Sigmoid colon (tissue), 7 donors: ENCODE results near the gene NFIC. TPM values are rescaled to one million over a fixed set of nuclear protein-coding genes. Genes with fewer than 3 reads are reported as not detected.

Experiments used
- DNase-seq: peaks from one replicate; pipeline ENCODE4 v3.0.0-alpha.2; 2019
- H3K27ac ChIP-seq, 4 donors: fragments of 200-600 bp; sonication (generic); one replicate each; pipeline ENCODE4 v1.5.1; 2016 to 2019; ENCODE audit warnings: mild to moderate bottlenecking in 1 of 4
- H3K27me3 ChIP-seq, 3 donors: fragments of 200-600 bp; sonication (generic); one replicate each; pipeline ENCODE4 v1.5.1; 2019; ENCODE audit warnings: mild to moderate bottlenecking in 1 of 3
- H3K36me3 ChIP-seq, 4 donors: fragments of 200-600 bp; sonication (generic); one replicate each; pipeline ENCODE4 v1.5.1; 2016 to 2019
- H3K4me1 ChIP-seq, 4 donors: fragments of 200-600 bp; sonication (generic); one replicate each; pipeline ENCODE4 v1.5.1; 2017 to 2019
- H3K4me3 ChIP-seq, 4 donors: fragments of 200-600 bp; sonication (generic); one replicate each; pipeline ENCODE4 v1.5.1; 2017 to 2019; ENCODE audit warnings: mild to moderate bottlenecking in 2 of 4, moderate library complexity in 1 of 4
- H3K9me3 ChIP-seq, 4 donors: fragments of 200-600 bp in 3 of 4; sonication (generic) in 3 of 4; one replicate each; pipeline versions ENCODE4 v1.5.1 to v1.6.1; 2013 to 2019
- CTCF ChIP-seq, 4 experiments: fragments of 450-650 bp in 3 of 4; fragments of 200-600 bp in 1 of 4; IDR thresholded peaks; one replicate each; pipeline ENCODE4 v1.5.1; 2016 to 2019; ENCODE audit warnings: antibody characterized with exemption in 4 of 4, mild to moderate bottlenecking in 3 of 4, moderate library complexity in 2 of 4
- EP300 ChIP-seq, 4 donors: sonication (generic); formaldehyde crosslinking; IDR thresholded peaks; one replicate each; pipeline ENCODE4 v1.6.1; 2017; ENCODE audit warnings: antibody characterized with exemption in 4 of 4
- POLR2A ChIP-seq, 2 donors: fragments of 450-650 bp; IDR thresholded peaks; one replicate each; pipeline ENCODE4 v1.6.1; 2016; ENCODE audit warnings: antibody characterized with exemption in 2 of 2, mild to moderate bottlenecking in 2 of 2, moderate library complexity in 2 of 2
- POLR2AphosphoS5 ChIP-seq, 4 donors: sonication (generic); formaldehyde crosslinking; IDR thresholded peaks; one replicate each; pipeline ENCODE4 v1.6.1; 2017; ENCODE audit warnings: antibody characterized with exemption in 4 of 4
- WGBS, 2 donors: extraction: QIAGEN DNeasy Blood & Tissue Kit; methylation state at CpG; one replicate each; pipeline ENCODE4 v1.1.7; 2013; 5-methylcytosine and 5-hydroxymethylcytosine counted together
- intact Hi-C: fragments of 100-400 bp; cut with DNase I; formaldehyde crosslinking; loops from one replicate; pipeline ENCODE4 v1.15.1; 2023
- polyA plus RNA-seq, 3 donors: library from polyadenylated mRNA; stranded (reverse); fragments of 200-250 nt; gene quantifications; one replicate each; pipeline ENCODE4 v1.2.3, GENCODE V29; 2013
- total RNA-seq, 4 donors: library from RNA; depleted of rRNA; stranded (reverse); fragments of >200 nt; gene quantifications; one replicate each; pipeline ENCODE4 v1.1.0, GENCODE V29; 2016
- donor health status: healthy with polysubstance abuse.
- donor health status: Bipolar disorder and iron deficiency.
- donor health status: healthy.

The NFIC gene
- total and polyA plus RNA-seq, 7 donors = 9.0 to 114 (median 63.2) TPM

GRCh38 chr19:3512562-3513228 lies 146.3 kb downstream of the NFIC start:
- Histone ChIP-seq H3K27me3 (no peaks in the 10 kb centered on the region), H3K4me3 (no peak overlapping the region), H3K27ac (no peak overlapping the region), H3K9me3 (no peaks in the 10 kb centered on the region), H3K36me3 (peaks cover 0 to 5% (median 2%) of the 10 kb centered on the region in 4 donors), H3K4me1 (peaks cover 0 to 83% (median 43%) of the 10 kb centered on the region in 4 donors)
- TF ChIP-seq POLR2AphosphoS5 (IDR thresholded peaks at IDR 0.05) = no peak
- TF ChIP-seq CTCF (IDR thresholded peaks at IDR 0.05) = no peak
- TF ChIP-seq EP300 (IDR thresholded peaks at IDR 0.05) = no peak
- no peak for TF ChIP-seq POLR2A (IDR thresholded peaks at IDR 0.05)
- intact Hi-C loops = no loop called here
- WGBS, 2 donors = 93 to 95% methylated on average over 17 of the region's 17 CpGs
- no peak for DNase-seq

GRCh38 chr19:3513229-3514140 lies 147.1 kb downstream of the NFIC start:
- intact Hi-C loops = no loop called here
- DNase-seq = no peak
- no peak overlapping the region for H3K27ac ChIP-seq

GRCh38 chr19:3514930-3515329 lies 148.5 kb downstream of the NFIC start:
- Histone ChIP-seq H3K27me3 (no peaks in the 10 kb centered on the region), H3K4me1 (peaks cover 0 to 63% (median 26%) of the 10 kb centered on the region in 4 donors), H3K27ac (no peak overlapping the region), H3K4me3 (no peak overlapping the region), H3K9me3 (no peaks in the 10 kb centered on the region), H3K36me3 (peaks cover 0 to 10% (median 2%) of the 10 kb centered on the region in 4 donors)
- no peak for DNase-seq
- intact Hi-C loops = no loop called here
- WGBS, 2 donors = 88 to 92% methylated on average over 12 of the region's 12 CpGs
- TF ChIP-seq EP300 (IDR thresholded peaks at IDR 0.05) (no peak), CTCF (IDR thresholded peaks at IDR 0.05) (no peak), POLR2A (IDR thresholded peaks at IDR 0.05) (no peak), POLR2AphosphoS5 (IDR thresholded peaks at IDR 0.05) (no peak)

More at GRCh38 chr19:3513229-3514140, 147.1 kb downstream of the NFIC start:
- Histone ChIP-seq H3K9me3 (no peaks in the 10 kb centered on the region), H3K4me3 (no peak overlapping the region), H3K36me3 (peaks cover 0 to 5% (median 2%) of the 10 kb centered on the region in 4 donors), H3K27me3 (no peaks in the 10 kb centered on the region), H3K4me1 (peaks cover 0 to 78% (median 36%) of the 10 kb centered on the region in 4 donors)
- TF ChIP-seq POLR2AphosphoS5 (IDR thresholded peaks at IDR 0.05) (no peak), EP300 (IDR thresholded peaks at IDR 0.05) (no peak), POLR2A (IDR thresholded peaks at IDR 0.05) (no peak), CTCF (IDR thresholded peaks at IDR 0.05) (no peak)
- WGBS, 2 donors = 87 to 91% methylated on average over 23 of the region's 23 CpGs

- intact Hi-C loops = no loop called here
- Histone ChIP-seq H3K4me3 (no peak overlapping the region), H3K27ac (no peak overlapping the region), H3K9me3 (no peaks in the 10 kb centered on the region), H3K36me3 (peaks cover 0 to 8% (median 0%) of the 10 kb centered on the region in 4 donors), H3K27me3 (no peaks in the 10 kb centered on the region), H3K4me1 (peaks cover 0 to 53% (median 25%) of the 10 kb centered on the region in 4 donors)
- WGBS, 2 donors = 81 to 86% methylated on average over 15 of the region's 15 CpGs
- no peak for DNase-seq
- TF ChIP-seq CTCF (IDR thresholded peaks at IDR 0.05) (no peak), POLR2A (IDR thresholded peaks at IDR 0.05) (no peak), POLR2AphosphoS5 (IDR thresholded peaks at IDR 0.05) (no peak), EP300 (IDR thresholded peaks at IDR 0.05) (no peak)
Measured at GRCh38 chr19:3515891-3516422, 149.6 kb downstream of the NFIC start.
